ENCODE results near the gene FAM83F. TPM values are rescaled to one million over a fixed set of nuclear protein-coding genes. Genes with fewer than 3 reads are reported as not detected.

FAM83F gene
- total and polyA plus RNA-seq, 2 donors (not counting 1 experiment from before 2014, with no cell fraction given), result 0.10 TPM; not detected in 1

DNA sequence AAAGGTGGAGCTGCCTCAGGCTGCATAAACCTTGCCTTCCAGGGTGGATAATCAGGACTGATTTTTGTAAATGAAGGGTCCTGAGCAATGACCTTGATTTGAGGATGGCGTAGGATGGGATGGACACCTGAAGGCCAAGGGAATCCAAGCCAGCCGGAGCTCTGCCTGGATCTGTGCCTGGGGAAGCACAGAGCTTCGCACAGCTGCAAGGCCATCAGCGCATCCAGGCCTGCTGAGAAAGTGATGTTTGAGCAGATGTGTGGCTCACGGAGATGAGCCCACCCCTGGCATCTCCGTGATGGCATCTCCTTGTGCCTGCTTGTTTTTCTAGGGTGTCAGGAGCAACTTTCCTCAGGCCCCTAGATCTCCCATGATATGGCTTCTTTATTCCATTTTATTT is 23.3 kb downstream of the FAM83F start:
- Histone ChIP-seq H3K36me3 (replicated peaks in 1 of 2; ENCODE audit: control extremely low read depth in 1 of 2, control insufficient read depth in 1 of 2, extremely low read depth in 1 of 2, insufficient read depth in 2 of 2, low read length in 1 of 2) (no peaks in the 10 kb centered on the region), H3K27me3 (replicated peaks in 1 of 4; ENCODE audit: control extremely low read depth in 1 of 4, control insufficient read depth in 3 of 4, insufficient read depth in 4 of 4, low read length in 3 of 4) (peaks cover 0 to 4% (median 0%) of the 10 kb centered on the region in 4 experiments), H3K27ac (ENCODE audit: low read length in 2 of 2) (no peak overlapping the region), H3K79me2 (ENCODE audit: control insufficient read depth, insufficient read depth, low read length) (no peaks in the 10 kb centered on the region), H2AFZ (ENCODE audit: insufficient read depth, low read depth, low read length, poor library complexity, severe bottlenecking) (no peak overlapping the region), H3K4me1 (ENCODE audit: control insufficient read depth in 2 of 2, insufficient read depth in 2 of 2, low read length in 2 of 2) (no peaks in the 10 kb centered on the region), H3K9me3 (ENCODE audit: control extremely low read depth in 1 of 3, control insufficient read depth in 2 of 3, insufficient read depth in 1 of 3, low read length in 2 of 3) (no peaks in the 10 kb centered on the region), H3K9ac (ENCODE audit: low read length) (no peak overlapping the region), H3K4me2 (replicated peaks; ENCODE audit: low read depth, low read length, poor library complexity, severe bottlenecking) (no peak overlapping the region), H4K20me1 (ENCODE audit: control insufficient read depth, insufficient read depth, low read length, poor library complexity, severe bottlenecking) (no peaks in the 10 kb centered on the region), H3K4me3 (ENCODE audit: control extremely low read depth in 1 of 5, extremely low read depth in 1 of 5, insufficient read depth in 1 of 5, low read depth in 2 of 5, low read length in 4 of 5) (no peak overlapping the region)
- Mint-ChIP-seq H3K27me3 (peaks cover 20% of the 10 kb centered on the region), H3K4me1 (no peaks in the 10 kb centered on the region), H3K27ac (no peak overlapping the region), H3K4me3 (no peak overlapping the region), H3K9me3 (ENCODE audit: insufficient read depth) (no peaks in the 10 kb centered on the region)
- WGBS (ENCODE audit: insufficient coverage), result 92% methylated on average over 6 of the region's 6 CpGs
- ChIA-PET CTCF (interaction anchor here (0.8 kb wide), 1 partner anchor 331 kb away, joined by 3 read pairs; no protein-coding TSS in a partner anchor), POLR2A (no interaction called here)
- intact Hi-C loops (cut with micrococcal nuclease), result no loop called here
- TF ChIP-seq, protein P1, sequence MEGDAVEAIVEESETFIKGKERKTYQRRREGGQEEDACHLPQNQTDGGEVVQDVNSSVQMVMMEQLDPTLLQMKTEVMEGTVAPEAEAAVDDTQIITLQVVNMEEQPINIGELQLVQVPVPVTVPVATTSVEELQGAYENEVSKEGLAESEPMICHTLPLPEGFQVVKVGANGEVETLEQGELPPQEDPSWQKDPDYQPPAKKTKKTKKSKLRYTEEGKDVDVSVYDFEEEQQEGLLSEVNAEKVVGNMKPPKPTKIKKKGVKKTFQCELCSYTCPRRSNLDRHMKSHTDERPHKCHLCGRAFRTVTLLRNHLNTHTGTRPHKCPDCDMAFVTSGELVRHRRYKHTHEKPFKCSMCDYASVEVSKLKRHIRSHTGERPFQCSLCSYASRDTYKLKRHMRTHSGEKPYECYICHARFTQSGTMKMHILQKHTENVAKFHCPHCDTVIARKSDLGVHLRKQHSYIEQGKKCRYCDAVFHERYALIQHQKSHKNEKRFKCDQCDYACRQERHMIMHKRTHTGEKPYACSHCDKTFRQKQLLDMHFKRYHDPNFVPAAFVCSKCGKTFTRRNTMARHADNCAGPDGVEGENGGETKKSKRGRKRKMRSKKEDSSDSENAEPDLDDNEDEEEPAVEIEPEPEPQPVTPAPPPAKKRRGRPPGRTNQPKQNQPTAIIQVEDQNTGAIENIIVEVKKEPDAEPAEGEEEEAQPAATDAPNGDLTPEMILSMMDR (IDR thresholded peaks at IDR 0.05), result no peak
- TF ChIP-seq EZH2 (IDR thresholded peaks at IDR 0.05; ENCODE audit: borderline replicate concordance, insufficient read depth, low read depth, low read length, poor library complexity, severe bottlenecking), result no peak
- no peak for DNase-seq
- ATAC-seq (ENCODE audit: low read depth), result no peak

DNA sequence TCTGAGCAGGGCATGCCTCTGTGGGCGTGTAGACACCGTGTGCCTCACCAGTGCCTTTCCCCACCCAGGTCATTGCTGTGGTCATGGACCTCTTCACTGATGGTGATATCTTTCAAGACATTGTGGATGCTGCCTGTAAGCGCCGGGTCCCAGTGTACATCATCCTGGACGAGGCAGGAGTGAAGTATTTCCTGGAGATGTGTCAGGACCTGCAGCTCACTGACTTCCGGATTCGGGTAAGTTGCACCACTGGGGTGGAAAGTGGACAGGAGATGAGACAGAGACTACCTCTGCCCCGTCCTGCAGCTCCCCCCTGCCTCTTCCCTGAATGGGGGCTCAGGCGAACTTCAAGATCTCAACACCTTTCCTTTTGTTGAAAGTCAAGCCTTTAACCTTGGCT is 24.3 kb downstream of the FAM83F start:
- no peak overlapping the region for H2AFZ ChIP-seq (ENCODE audit: insufficient read depth, low read depth, low read length, poor library complexity, severe bottlenecking)
- H3K27ac ChIP-seq (ENCODE audit: low read length in 2 of 2), result no peak overlapping the region
- H3K4me3 Mint-ChIP-seq, result no peak overlapping the region
- H3K9ac ChIP-seq (ENCODE audit: low read length), result no peak overlapping the region
- TF ChIP-seq EZH2 (IDR thresholded peaks at IDR 0.05; ENCODE audit: borderline replicate concordance, insufficient read depth, low read depth, low read length, poor library complexity, severe bottlenecking), result no peak
- TF ChIP-seq, protein P1 (IDR thresholded peaks at IDR 0.05), result no peak
- ATAC-seq (ENCODE audit: low read depth) (no peak), DNase-seq (no peak)
- ChIA-PET POLR2A (no interaction called here), CTCF (interaction anchor here (11.1 kb wide), 1 partner anchor 486 kb away, joined by 328 read pairs; the partner anchor contains the start of gene RPS19BP1)
- H3K9me3 ChIP-seq (ENCODE audit: control extremely low read depth in 1 of 3, control insufficient read depth in 2 of 3, insufficient read depth in 1 of 3, low read length in 2 of 3), result no peaks in the 10 kb centered on the region
- WGBS (ENCODE audit: insufficient coverage), result 93% methylated on average over 8 of the region's 9 CpGs
- H3K27me3 Mint-ChIP-seq, result peaks cover 17% of the 10 kb centered on the region
- no peaks in the 10 kb centered on the region for H4K20me1 ChIP-seq (ENCODE audit: control insufficient read depth, insufficient read depth, low read length, poor library complexity, severe bottlenecking)
- H3K27me3 ChIP-seq (replicated peaks in 1 of 4; ENCODE audit: control extremely low read depth in 1 of 4, control insufficient read depth in 3 of 4, insufficient read depth in 4 of 4, low read length in 3 of 4), result peaks cover 0 to 4% (median 0%) of the 10 kb centered on the region in 4 experiments
- H3K4me3 ChIP-seq (ENCODE audit: control extremely low read depth in 1 of 5, extremely low read depth in 1 of 5, insufficient read depth in 1 of 5, low read depth in 2 of 5, low read length in 4 of 5), result no peak overlapping the region
- no peaks in the 10 kb centered on the region for H3K4me1 ChIP-seq (ENCODE audit: control insufficient read depth in 2 of 2, insufficient read depth in 2 of 2, low read length in 2 of 2)
- no peaks in the 10 kb centered on the region for H3K4me1 Mint-ChIP-seq
- H3K9me3 Mint-ChIP-seq (ENCODE audit: insufficient read depth), result no peaks in the 10 kb centered on the region
- no peaks in the 10 kb centered on the region for H3K79me2 ChIP-seq (ENCODE audit: control insufficient read depth, insufficient read depth, low read length)
- intact Hi-C loops (cut with micrococcal nuclease), result no loop called here
- no peak overlapping the region for H3K4me2 ChIP-seq (replicated peaks; ENCODE audit: low read depth, low read length, poor library complexity, severe bottlenecking)
- H3K27ac Mint-ChIP-seq, result no peak overlapping the region
- no peaks in the 10 kb centered on the region for H3K36me3 ChIP-seq (replicated peaks in 1 of 2; ENCODE audit: control extremely low read depth in 1 of 2, control insufficient read depth in 1 of 2, extremely low read depth in 1 of 2, insufficient read depth in 2 of 2, low read length in 1 of 2)
